H9 (cell line): ENCODE results near the gene HMGN4. TPM values are rescaled to one million over a fixed set of nuclear protein-coding genes. Genes with fewer than 3 reads are reported as not detected.

ENCODE experiments used
- DNase-seq: peaks from one replicate; pipeline ENCODE4 v3.0.0-alpha.2; 2017
- H2AFZ ChIP-seq: one replicate; pipeline ENCODE4 v1.6.1; 2013; ENCODE audit warnings: mild to moderate bottlenecking, low read length, control low read depth, moderate library complexity
- H2AK5ac ChIP-seq: 2 replicates; pipeline ENCODE4 v1.6.1; 2013; ENCODE audit warnings: low read length, control low read depth, mixed read lengths; ENCODE audit not compliant: insufficient read length
- H2BK120ac ChIP-seq: one replicate; pipeline ENCODE4 v1.6.1; 2013; ENCODE audit warnings: low read depth, mild to moderate bottlenecking, low read length, control low read depth, inconsistent platforms; ENCODE audit not compliant: poor library complexity, severe bottlenecking
- H2BK12ac ChIP-seq: 2 replicates; pipeline ENCODE4 v1.6.1; 2013; ENCODE audit warnings: low read length, control low read depth, mixed read lengths, low read depth; ENCODE audit not compliant: insufficient read length
- H2BK15ac ChIP-seq: 2 replicates; pipeline ENCODE4 v1.6.1; 2013; ENCODE audit warnings: low read depth, low read length, control low read depth
- H2BK20ac ChIP-seq: one replicate; pipeline ENCODE4 v1.6.1; 2013; ENCODE audit warnings: low read depth, mild to moderate bottlenecking, low read length, control low read depth, inconsistent platforms; ENCODE audit not compliant: poor library complexity, severe bottlenecking
- H2BK5ac ChIP-seq: 2 replicates; pipeline ENCODE4 v1.6.1; 2013; ENCODE audit warnings: low read length, control low read depth, mixed read lengths; ENCODE audit not compliant: insufficient read length
- H3K14ac ChIP-seq: 2 replicates; pipeline ENCODE4 v1.6.1; 2013; ENCODE audit warnings: low read length, control low read depth; ENCODE audit not compliant: insufficient read depth
- H3K18ac ChIP-seq: 2 replicates; pipeline ENCODE4 v1.6.1; 2013; ENCODE audit warnings: low read depth, mild to moderate bottlenecking, mixed read lengths, low read length, control low read depth; ENCODE audit not compliant: insufficient read length
- H3K23ac ChIP-seq: 2 replicates; pipeline ENCODE4 v1.6.1; 2013; ENCODE audit warnings: low read length, control low read depth, mixed read lengths, low read depth; ENCODE audit not compliant: insufficient read length
- H3K23me2 ChIP-seq: 2 replicates; pipeline ENCODE4 v1.6.1; 2013; ENCODE audit warnings: low read depth, mild to moderate bottlenecking, mixed read lengths, low read length, control low read depth; ENCODE audit not compliant: insufficient read length, poor library complexity, severe bottlenecking
- H3K27ac ChIP-seq: 2 replicates; pipeline ENCODE4 v1.5.1; 2013; ENCODE audit warnings: low read length, control low read depth, mixed read lengths, low read depth; ENCODE audit not compliant: insufficient read length
- H3K27me3 ChIP-seq: 2 replicates; pipeline ENCODE4 v1.6.1; 2013; ENCODE audit warnings: low read length, control low read depth, inconsistent platforms; ENCODE audit not compliant: insufficient read depth
- H3K4ac ChIP-seq: 2 replicates; pipeline ENCODE4 v1.6.1; 2013; ENCODE audit warnings: low read depth, mild to moderate bottlenecking, control low read depth, inconsistent platforms, low read length, moderate library complexity
- H3K4me1 ChIP-seq: 2 replicates; pipeline ENCODE4 v1.6.1; 2013; ENCODE audit warnings: low read length, control low read depth, inconsistent platforms; ENCODE audit not compliant: insufficient read depth
- H3K4me2 ChIP-seq: 2 replicates; pipeline ENCODE4 v1.6.1; 2013; ENCODE audit warnings: low read length, control low read depth, mixed read lengths; ENCODE audit not compliant: insufficient read length, insufficient read depth
- H3K56ac ChIP-seq: 2 replicates; pipeline ENCODE4 v1.6.1; 2013; ENCODE audit warnings: low read depth, mild to moderate bottlenecking, mixed read lengths, low read length, control low read depth; ENCODE audit not compliant: insufficient read length
- H3K79me1 ChIP-seq: 2 replicates; pipeline ENCODE4 v1.6.1; 2013; ENCODE audit warnings: low read depth, mild to moderate bottlenecking, moderate library complexity, low read length, control low read depth, inconsistent platforms; ENCODE audit not compliant: insufficient read depth, poor library complexity, severe bottlenecking
- H3K79me2 ChIP-seq: 2 replicates; pipeline ENCODE4 v1.6.1; 2013; ENCODE audit warnings: low read length, control low read depth, inconsistent platforms; ENCODE audit not compliant: insufficient read depth
- H3K9ac ChIP-seq: 2 replicates; pipeline ENCODE4 v1.6.1; 2013; ENCODE audit warnings: low read length, control low read depth, mixed read lengths; ENCODE audit not compliant: insufficient read length; ENCODE audit errors: extremely low read depth
- H3K9me3 ChIP-seq: one replicate; pipeline ENCODE4 v1.6.1; 2013; ENCODE audit warnings: low read depth, low read length, inconsistent platforms; ENCODE audit not compliant: control insufficient read depth
- H3T11ph ChIP-seq: one replicate; pipeline ENCODE4 v1.6.1; 2013; ENCODE audit warnings: mild to moderate bottlenecking, low read length, control low read depth, inconsistent platforms
- H4K20me1 ChIP-seq: one replicate; pipeline ENCODE4 v1.6.1; 2013; ENCODE audit not compliant: control insufficient read depth, insufficient read length, insufficient read depth
- H4K5ac ChIP-seq: 2 replicates; pipeline ENCODE4 v1.6.1; 2013; ENCODE audit warnings: low read depth, mild to moderate bottlenecking, mixed read lengths, low read length, control low read depth; ENCODE audit not compliant: insufficient read length
- H4K8ac ChIP-seq: replicated peaks from 2 replicates; pipeline ENCODE4 v1.6.1; 2013; ENCODE audit warnings: low read length, control low read depth, mixed read lengths, low read depth; ENCODE audit not compliant: insufficient read length
- H4K91ac ChIP-seq: 2 replicates; pipeline ENCODE4 v1.6.1; 2013; ENCODE audit warnings: low read depth, mild to moderate bottlenecking, moderate library complexity, mixed read lengths, low read length, control low read depth; ENCODE audit not compliant: insufficient read length
- H3K27ac Mint-ChIP-seq, 3 experiments: 2 replicates in 2 of 3; 3 replicates in 1 of 3; pipeline ENCODE4 v1.8.0; 2020 to 2021; ENCODE audit warnings: mixed read lengths in 3 of 3, mild to moderate bottlenecking in 1 of 3, moderate library complexity in 1 of 3
- H3K27me3 Mint-ChIP-seq: 2 replicates; pipeline ENCODE4 v1.8.0; 2021; ENCODE audit warnings: low read depth, mild to moderate bottlenecking, moderate library complexity, mixed read lengths
- H3K36me3 Mint-ChIP-seq, 3 experiments: 2 replicates in 2 of 3; 3 replicates in 1 of 3; pipeline ENCODE4 v1.8.0; 2020 to 2021; ENCODE audit warnings: low read depth in 3 of 3, mixed read lengths in 3 of 3; ENCODE audit not compliant: insufficient read depth in 1 of 3
- H3K4me1 Mint-ChIP-seq, 2 experiments: 2 replicates each; pipeline ENCODE4 v1.8.0; 2020; ENCODE audit warnings: mixed read lengths in 2 of 2
- H3K4me3 Mint-ChIP-seq, 2 experiments: 2 replicates in 1 of 2; 3 replicates in 1 of 2; pipeline ENCODE4 v1.8.0; 2020 to 2021; ENCODE audit warnings: mild to moderate bottlenecking in 2 of 2, mixed read lengths in 2 of 2, moderate library complexity in 1 of 2
- H3K9me3 Mint-ChIP-seq, 2 experiments: 2 replicates in 1 of 2; 3 replicates in 1 of 2; pipeline ENCODE4 v1.8.0; 2020; ENCODE audit warnings: mild to moderate bottlenecking in 2 of 2, mixed read lengths in 2 of 2, moderate library complexity in 1 of 2
- WGBS: extraction: QIAGEN DNeasy Blood & Tissue Kit; methylation state at CpG from one replicate; pipeline ENCODE4 v1.1.7; 2013; ENCODE audit warnings: missing lambda C conversion rate, low lambda C conversion rate, mixed read lengths; ENCODE audit not compliant: insufficient read length; ENCODE audit errors: extremely low coverage; 5-methylcytosine and 5-hydroxymethylcytosine counted together
- total RNA-seq: library from RNA; stranded (reverse); gene quantifications from 2 replicates; pipeline ENCODE4 v1.2.1, GENCODE V29; 2021
- TF ChIP-seq, protein P1 (sequence below): fragments of 200-600 bp; sonication (generic); conservative IDR thresholded peaks from 3 replicates; pipeline ENCODE4 v1.8.0; 2021; ENCODE audit warnings: antibody characterized with exemption, mild to moderate bottlenecking

HMGN4 gene
- total RNA-seq, 1 experiment from 2014 or later, result 50.4 TPM

DNA sequence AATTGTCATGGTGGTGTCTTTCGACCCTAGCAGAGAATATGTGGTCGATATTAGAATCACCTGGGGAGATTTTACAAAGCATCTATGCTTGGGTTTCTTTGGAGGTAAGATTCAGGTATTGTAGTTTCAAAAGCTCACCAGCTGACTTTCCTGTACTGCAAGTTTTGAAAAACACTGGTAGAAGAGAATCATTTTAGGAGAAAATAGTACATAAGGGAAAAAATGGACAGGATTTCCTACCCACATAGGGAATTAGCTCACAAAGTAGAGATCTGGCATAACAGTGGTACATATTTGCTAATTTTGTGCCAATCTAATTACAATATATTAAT, 31.2 kb downstream of the HMGN4 start:
- Histone ChIP-seq H3K79me2 (no peaks in the 10 kb centered on the region), H4K5ac (no peak overlapping the region), H2BK120ac (no peak overlapping the region), H3K27me3 (no peaks in the 10 kb centered on the region), H3K14ac (no peak overlapping the region), H4K91ac (no peak overlapping the region), H2BK20ac (no peak overlapping the region), H3K4ac (no peak overlapping the region), H4K8ac (no peak overlapping the region), H3K4me1 (no peaks in the 10 kb centered on the region), H2BK15ac (no peak overlapping the region), H3K56ac (no peak overlapping the region), H3K27ac (no peak overlapping the region), H3K23me2 (peaks cover 3% of the 10 kb centered on the region), H3K4me2 (peak overlapping the region; percentile 87), H4K20me1 (no peaks in the 10 kb centered on the region), H3T11ph (no peak overlapping the region), H2AFZ (no peak overlapping the region), H2BK5ac (no peak overlapping the region), H3K79me1 (no peaks in the 10 kb centered on the region), H3K9ac (no peak overlapping the region), H2AK5ac (no peak overlapping the region), H2BK12ac (no peak overlapping the region), H3K9me3 (no peaks in the 10 kb centered on the region), H3K18ac (no peak overlapping the region), H3K23ac (no peak overlapping the region)
- Mint-ChIP-seq H3K36me3 (no peaks in the 10 kb centered on the region; a peak in 1 of 7 replicates), H3K27me3 (peaks cover 3% of the 10 kb centered on the region; the same call in 1 of the 2 replicates), H3K4me3 (peak overlapping the region; percentile 93 to 98), H3K4me1 (peaks cover 4 to 5% of the 10 kb centered on the region in 2 experiments; a peak in 2 of 4 replicates), H3K9me3 (peaks cover 2 to 10% of the 10 kb centered on the region in 2 experiments; a peak in 2 of 5 replicates), H3K27ac (no peak overlapping the region)
- DNase-seq, result no peak
- TF ChIP-seq, protein P1, sequence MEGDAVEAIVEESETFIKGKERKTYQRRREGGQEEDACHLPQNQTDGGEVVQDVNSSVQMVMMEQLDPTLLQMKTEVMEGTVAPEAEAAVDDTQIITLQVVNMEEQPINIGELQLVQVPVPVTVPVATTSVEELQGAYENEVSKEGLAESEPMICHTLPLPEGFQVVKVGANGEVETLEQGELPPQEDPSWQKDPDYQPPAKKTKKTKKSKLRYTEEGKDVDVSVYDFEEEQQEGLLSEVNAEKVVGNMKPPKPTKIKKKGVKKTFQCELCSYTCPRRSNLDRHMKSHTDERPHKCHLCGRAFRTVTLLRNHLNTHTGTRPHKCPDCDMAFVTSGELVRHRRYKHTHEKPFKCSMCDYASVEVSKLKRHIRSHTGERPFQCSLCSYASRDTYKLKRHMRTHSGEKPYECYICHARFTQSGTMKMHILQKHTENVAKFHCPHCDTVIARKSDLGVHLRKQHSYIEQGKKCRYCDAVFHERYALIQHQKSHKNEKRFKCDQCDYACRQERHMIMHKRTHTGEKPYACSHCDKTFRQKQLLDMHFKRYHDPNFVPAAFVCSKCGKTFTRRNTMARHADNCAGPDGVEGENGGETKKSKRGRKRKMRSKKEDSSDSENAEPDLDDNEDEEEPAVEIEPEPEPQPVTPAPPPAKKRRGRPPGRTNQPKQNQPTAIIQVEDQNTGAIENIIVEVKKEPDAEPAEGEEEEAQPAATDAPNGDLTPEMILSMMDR, result no peak
- WGBS, result no CpG with 5 or more reads among the region's 2 CpGs
